HG02678 (cell line): ENCODE measurements around the gene ARHGAP22.
"Not testable (repeated sequence)": the region's sequence is repeated elsewhere in the genome, so short reads cannot be mapped to it uniquely, and the experiment has no call there.

Experiments used
- ATAC-seq: cut with Tn5 transposase; IDR thresholded peaks from one replicate; pipeline ENCODE4 v1.9.1; 2021; ENCODE audit warnings: mild to moderate bottlenecking, moderate library complexity; ENCODE audit not compliant: unreplicated experiment

The ARHGAP22 gene, protein sequence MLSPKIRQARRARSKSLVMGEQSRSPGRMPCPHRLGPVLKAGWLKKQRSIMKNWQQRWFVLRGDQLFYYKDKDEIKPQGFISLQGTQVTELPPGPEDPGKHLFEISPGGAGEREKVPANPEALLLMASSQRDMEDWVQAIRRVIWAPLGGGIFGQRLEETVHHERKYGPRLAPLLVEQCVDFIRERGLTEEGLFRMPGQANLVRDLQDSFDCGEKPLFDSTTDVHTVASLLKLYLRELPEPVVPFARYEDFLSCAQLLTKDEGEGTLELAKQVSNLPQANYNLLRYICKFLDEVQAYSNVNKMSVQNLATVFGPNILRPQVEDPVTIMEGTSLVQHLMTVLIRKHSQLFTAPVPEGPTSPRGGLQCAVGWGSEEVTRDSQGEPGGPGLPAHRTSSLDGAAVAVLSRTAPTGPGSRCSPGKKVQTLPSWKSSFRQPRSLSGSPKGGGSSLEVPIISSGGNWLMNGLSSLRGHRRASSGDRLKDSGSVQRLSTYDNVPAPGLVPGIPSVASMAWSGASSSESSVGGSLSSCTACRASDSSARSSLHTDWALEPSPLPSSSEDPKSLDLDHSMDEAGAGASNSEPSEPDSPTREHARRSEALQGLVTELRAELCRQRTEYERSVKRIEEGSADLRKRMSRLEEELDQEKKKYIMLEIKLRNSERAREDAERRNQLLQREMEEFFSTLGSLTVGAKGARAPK

GRCh38 chr10:48604991-48605508 lies at the start of gene ARHGAP22:
TSS of gene ARHGAP22 (minus strand) at chr10:48605073. CDS start at chr10:48604796, 277 bp downstream.
- ATAC-seq = peak; percentile 42

DNA sequence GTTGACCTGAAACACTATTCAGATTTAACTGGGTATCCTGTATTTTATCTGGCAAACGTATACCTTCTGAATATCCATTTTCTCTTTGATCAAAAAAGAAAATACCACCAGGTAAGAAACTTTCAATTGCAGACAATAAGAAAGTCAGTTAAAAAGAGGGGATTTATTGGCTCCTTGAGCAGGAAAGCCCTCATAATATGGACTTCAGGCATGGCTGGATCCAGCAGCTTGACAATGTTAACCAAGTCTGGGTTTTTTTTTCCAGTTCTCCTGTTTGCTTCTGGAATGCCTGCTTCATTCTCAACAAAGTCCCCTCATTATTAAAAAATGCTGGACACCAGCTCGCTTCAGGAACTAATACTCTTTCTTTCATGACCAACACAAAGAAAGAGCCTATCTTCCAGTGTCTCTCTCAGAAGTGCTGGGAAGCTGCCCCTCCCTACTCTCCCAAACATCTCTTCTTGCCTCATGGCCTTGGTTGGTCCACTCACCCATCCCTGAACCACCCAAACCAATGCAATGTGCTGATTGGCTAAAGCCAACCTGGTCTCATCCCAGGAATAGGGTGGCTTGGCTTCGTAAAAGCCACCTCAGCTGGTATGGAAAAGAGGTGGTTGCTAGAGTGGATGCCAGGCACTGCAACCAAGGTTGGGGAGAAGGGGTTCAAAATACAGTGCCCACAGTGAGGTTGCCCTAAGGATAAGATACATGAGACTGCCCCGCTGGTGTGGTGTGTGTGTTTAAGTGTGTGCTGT lies 49.2 kb upstream of the ARHGAP22 start:
- no peak for ATAC-seq

DNA sequence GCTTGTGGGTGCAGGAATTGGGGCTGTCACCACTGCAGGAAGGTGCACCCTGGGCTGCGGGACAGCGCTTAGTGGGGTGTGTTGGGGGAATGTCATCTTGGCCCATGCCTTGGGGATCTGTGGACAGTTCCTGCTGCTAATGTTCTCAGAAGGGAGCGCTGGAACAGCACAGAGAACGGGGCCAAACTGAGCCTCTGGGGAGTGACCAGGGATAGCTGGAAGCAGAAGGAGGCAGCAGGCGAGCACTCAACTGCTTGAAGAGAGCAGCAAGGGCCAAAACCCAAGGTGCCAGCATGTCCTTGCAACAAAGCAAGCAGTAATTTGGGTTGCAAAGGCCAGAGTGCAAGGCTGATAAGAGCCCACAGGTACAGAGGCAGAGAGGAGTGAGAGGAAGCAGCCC lies 48.5 kb upstream of the ARHGAP22 start:
- no peak for ATAC-seq

GRCh38 chr10:48652344-48652743 lies 47.5 kb upstream of the ARHGAP22 start:
- ATAC-seq = no peak

- no peak for ATAC-seq
Observed at GRCh38 chr10:48651839-48652238, 47.0 kb upstream of the ARHGAP22 start.

- no peak for ATAC-seq
Observed at GRCh38 chr10:48651293-48651692, 46.4 kb upstream of the ARHGAP22 start.

- no peak for ATAC-seq
Observed at GRCh38 chr10:48649349-48649944, 44.6 kb upstream of the ARHGAP22 start.

DNA sequence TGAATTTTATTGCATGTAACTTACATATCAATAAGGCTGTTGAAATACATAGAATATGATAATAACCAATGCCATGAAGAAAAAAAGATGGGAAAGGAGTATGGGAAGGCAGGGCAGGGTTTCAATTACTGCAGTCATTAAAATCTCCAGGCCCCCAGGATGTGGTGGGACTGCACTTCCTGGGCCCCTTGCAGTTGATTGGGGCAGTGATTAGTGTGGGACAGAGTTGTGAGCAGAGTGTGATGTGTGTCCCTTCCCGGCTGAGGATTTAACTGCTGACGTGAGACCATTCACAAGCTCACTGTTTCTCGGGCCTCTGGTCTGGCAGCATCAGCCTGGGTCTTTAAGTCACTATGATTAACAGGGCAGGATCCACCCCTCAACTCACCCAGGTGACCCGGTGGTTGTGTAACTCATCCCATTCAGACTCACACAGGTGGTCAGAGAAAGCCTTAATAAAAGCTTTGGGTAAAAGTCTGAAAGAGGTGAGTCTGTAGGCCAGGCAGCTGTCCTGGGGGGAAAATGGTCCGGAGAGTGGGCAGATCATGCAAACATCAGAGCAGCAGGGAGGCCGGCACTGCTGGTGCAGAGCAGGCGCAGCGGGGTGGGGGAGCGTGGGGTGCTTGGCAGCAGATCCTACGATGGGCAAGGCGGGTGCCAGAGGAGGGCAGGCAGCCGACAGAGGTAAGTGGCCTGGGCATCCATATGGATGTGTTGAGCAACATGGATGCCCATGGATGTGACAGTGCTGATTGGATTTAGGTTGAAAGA lies 43.5 kb upstream of the ARHGAP22 start:
- ATAC-seq = no peak

DNA sequence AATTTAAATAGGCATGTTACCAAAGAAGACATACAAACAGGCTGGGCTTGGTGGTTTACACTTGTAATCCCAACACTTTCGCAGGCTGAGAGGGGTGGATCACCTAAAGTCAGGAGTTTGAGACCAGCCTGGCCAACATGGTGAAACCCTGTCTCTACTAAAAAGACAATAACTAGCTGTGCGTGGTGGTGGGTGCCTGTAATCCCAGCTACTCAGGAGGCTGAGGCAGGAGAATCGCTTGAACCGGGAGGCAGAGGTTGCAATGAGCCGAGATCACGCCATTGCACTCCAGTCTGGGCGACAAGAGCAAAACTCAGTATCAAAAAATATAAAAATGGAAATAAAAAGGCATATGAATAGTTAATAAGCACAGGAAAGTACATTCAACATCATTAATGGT lies 42.2 kb upstream of the ARHGAP22 start:
- not testable (repeated sequence) for ATAC-seq

GRCh38 chr10:48645600-48645999 lies 40.7 kb upstream of the ARHGAP22 start:
- no peak for ATAC-seq

DNA sequence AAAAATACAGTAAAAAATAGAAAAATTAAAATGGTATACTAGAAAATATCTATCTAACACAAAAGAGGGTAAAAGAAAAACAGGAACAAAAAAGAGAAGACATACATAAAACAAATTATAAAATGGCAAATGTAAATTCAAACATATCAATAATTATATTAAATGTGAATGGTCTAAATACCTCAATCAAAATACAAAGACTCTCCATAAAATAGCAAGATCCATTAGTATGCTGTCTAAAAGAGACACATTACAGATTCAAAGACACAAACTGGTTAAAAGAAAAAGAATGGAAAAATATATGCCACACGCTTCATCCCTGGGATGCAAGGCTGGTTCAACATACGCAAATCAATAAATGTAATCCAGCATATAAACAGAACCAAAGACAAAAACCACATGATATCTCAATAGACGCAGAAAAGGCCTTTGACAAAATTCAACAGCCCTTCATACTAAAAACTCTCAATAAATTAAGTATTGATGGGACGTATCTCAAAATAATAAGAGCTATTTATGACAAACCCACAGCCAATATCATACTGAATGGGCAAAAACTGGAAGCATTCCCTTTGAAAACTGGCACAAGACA lies 36.3 kb upstream of the ARHGAP22 start:
- ATAC-seq = not testable (repeated sequence)

DNA sequence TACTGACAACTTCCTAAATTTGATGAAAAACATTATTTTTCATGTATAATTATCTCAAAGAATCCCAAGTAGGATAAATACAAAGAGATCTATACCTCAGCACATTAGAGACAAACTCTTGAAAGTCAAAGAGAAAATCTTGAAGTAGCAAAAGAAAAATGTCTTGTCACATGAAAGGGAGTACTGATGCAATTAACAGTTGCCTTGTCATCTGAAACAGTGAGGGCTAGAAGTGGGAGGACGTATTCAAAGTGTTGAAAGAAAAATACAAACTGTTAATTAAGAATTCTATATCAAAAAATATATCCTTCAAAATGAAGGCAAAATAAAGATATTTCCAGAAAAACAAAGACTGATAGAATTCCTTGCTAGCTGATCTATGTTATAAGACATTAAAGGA lies 35.5 kb upstream of the ARHGAP22 start:
- no peak for ATAC-seq

DNA sequence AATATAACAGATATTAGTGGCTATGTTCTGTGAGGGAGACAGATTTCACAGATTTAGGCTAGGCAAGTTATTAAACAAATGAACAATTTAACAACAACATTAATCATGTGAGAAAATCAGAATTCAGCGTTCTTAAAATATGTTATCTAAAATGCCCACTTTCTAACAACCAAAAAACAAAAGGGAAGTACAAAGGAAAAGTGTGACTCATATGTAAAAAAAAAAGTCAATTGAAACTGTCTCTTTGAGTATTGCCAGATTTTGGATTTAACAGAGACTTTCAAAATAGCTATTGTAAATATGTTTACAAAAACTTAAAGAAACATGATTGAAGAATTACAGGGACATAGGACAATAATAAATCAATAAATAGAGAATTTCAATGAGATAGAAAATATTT lies 34.8 kb upstream of the ARHGAP22 start:
- no peak for ATAC-seq

DNA sequence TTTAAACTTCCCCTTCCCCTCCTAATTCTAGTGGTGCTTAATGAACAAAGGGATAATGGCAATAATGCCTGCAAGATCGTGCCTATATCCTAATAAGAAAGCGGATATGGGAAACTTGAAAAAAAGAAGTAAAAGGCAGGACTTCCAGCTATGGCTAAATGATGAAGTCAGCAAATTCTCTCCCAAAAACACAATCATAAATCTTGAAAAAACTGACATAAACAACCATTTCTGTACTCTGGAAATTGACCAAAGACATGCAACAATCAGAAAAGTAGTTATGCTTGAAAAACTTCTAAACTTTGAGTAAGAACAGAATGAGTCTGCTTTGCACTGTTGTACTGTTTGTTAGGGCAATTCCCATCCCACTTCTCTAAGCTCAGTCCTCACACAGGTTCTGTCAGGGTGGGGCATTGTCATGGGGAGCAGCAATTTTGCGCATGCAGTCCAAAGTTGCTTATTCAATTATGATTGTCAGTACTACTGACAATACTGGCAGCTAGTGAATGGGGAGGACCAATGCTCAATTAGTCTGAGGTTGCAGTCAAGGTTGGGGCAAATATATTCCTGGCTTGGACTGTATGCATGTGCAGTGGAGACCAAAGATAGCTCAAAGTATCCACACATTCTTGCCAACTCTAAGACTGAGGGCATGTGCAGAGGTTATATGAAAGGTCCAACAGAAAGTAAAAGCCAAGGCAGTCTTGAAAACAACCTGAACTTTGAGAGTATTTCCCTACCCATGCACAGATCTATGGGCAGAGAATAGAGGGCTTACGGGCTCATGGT lies 34.1 kb upstream of the ARHGAP22 start:
- ATAC-seq = no peak

- no peak for ATAC-seq
Observed at GRCh38 chr10:48638158-48638557, 33.3 kb upstream of the ARHGAP22 start.

GRCh38 chr10:48636901-48637300 lies 32.0 kb upstream of the ARHGAP22 start:
- ATAC-seq = no peak

DNA sequence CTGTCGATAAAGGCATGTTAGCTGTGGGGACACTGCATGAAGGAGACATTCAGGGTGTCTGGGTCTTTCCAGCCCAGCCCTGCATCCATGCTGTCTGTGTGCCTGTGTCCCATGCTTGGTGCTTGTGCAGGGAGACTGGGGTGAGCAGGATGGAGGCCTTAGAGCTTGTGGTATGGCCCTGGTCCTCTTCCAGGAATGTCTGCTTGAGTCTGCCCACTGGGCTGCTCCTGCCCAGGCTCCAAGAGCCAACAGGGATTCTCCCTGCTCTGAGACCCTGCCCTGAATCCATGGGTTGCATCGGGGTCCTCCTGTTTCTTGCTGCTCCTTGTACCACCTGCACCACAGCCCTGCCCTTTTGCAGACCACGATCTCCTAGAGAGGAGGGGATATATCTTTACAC lies 31.4 kb upstream of the ARHGAP22 start:
- no peak for ATAC-seq

DNA sequence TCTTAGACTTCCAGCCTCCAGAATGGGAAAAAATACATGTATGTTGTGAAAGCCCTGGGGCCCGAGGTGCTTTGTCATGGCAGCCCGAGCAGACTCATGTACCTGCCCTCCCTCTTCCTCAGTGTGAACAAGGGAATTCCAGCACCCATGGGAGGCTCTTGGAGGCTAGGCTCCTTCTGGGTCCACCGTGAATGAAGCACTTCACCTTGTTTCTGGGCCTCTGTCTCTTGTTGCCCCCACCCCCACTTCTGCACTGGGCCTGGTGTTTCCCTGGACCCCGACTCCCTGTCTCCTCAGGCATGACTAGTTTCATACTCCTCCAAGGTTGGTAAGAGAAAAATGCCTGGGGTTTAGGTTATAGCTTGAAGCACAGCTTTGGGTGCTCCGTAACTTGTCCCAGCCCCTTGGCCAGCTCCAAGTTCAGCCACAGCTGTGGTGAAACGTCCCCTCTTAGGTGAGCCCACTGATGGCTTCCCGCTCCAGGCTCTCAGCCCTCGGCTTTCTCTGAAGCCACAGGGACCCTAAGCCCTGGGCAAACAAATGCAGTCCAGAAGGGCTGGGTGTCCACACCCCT lies 30.2 kb upstream of the ARHGAP22 start:
- ATAC-seq = no peak
